HG03064 (cell line): ENCODE measurements around the gene ARHGAP21.

Experiments
- ATAC-seq: cut with Tn5 transposase; IDR thresholded peaks from one replicate; pipeline ENCODE4 v1.9.1; 2021; ENCODE audit warnings: low read depth; ENCODE audit not compliant: unreplicated experiment

ARHGAP21 gene

DNA sequence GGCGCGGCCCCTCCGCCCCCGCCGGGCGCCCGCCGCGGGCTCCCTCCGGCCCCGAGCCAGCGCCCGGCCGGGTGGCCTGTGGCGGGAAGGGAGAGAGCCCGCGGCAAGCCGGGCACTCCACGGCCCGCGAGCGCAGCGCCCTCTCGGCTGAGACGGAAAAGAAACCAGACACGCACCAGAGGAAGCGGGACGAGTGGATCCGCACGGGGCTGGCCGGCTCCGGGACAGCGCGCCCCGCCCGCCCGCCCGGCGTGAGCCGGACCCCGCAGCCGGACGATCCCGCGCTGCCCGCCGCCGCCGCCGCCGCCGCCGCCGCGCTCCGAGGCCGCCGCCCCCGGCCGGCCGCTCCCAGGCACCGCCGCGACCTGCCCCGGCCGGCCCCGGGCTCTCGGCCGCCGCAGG lies 300 bp downstream of the ARHGAP21 start:
- peak; percentile 25 for ATAC-seq

DNA sequence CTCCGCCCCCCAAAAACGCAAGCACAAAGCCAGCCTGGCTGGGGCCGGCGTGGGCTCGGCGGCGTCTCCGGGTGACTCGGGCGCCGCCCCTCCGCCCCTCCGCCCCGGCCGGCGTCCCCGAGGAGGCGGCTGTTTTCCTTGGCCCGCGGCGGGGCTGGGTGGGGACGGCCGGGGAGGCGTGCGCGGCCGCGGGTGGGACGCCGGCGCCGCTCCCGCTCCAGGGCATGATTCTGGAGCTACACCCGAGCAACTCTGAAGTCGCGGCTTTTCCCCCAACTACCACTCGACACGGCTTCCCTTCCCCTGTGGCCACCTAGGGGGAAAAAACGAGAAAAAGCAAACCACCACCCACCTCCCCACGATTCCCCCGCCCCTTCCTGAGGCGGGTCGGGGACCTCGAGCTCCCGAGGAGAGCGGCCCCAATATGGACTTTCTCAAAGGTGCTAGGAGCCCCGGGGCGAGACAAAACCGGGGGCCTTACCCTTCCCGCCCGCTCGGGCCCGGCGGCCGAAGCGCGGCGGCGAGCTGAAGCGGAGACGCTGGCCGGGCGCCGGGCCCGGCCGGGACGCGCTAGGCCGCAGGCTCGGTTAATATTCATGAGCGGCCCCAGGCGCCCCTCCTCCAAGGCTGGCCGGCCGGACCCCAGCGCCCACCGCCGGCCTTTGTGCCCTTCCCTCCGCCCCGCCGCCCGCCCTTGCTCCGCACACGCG lies 856 bp downstream of the ARHGAP21 start:
- ATAC-seq, result peak; percentile 22

DNA sequence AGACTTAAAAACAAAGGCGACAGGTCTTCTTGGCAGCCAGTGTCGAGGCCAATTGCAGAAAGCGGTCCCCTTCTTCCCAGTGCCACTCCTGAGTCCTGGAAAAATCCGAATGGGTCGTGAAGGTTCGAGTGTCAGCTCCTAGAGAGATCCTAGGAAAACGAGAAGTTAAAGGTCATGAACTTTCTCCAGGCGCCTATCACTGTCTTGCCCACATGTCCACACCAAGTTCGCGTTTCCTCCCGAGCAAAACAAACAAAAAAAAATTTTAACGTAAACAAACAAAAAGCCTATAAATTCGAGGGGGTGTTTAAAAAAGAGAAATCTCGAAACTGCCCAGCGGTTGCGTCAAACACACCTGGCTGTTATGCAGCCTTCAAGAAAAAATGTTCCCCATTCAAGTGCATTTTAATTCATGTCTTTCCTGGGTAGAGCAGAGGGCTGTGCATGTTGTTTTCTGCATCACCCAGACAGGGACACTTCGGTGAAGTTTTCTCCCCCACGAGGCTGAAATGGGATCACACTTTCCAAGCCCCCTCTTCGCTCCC lies 1.5 kb downstream of the ARHGAP21 start:
- peak; percentile 1 for ATAC-seq

- ATAC-seq, result no peak
Observed at GRCh38 chr10:24721229-24722106, 2.2 kb downstream of the ARHGAP21 start.

DNA sequence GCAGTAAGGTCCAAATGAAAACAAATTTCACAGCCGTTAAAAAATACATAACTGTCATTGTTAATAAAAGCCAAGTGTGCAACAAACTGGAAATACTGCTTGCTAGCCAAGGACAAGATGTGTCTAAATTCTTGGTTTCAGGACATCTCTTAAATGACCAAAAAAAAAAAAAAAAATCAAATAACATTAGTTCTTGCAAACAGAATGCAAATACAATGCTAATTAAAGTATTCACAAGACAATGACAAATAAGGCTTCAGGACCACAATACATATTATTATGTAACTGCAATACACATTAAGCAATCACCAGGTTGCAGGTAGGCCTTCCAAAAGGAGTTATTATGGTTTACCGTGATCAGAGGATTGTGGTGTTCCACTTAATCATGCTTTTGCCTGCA lies 3.6 kb downstream of the ARHGAP21 start:
- no peak for ATAC-seq

DNA sequence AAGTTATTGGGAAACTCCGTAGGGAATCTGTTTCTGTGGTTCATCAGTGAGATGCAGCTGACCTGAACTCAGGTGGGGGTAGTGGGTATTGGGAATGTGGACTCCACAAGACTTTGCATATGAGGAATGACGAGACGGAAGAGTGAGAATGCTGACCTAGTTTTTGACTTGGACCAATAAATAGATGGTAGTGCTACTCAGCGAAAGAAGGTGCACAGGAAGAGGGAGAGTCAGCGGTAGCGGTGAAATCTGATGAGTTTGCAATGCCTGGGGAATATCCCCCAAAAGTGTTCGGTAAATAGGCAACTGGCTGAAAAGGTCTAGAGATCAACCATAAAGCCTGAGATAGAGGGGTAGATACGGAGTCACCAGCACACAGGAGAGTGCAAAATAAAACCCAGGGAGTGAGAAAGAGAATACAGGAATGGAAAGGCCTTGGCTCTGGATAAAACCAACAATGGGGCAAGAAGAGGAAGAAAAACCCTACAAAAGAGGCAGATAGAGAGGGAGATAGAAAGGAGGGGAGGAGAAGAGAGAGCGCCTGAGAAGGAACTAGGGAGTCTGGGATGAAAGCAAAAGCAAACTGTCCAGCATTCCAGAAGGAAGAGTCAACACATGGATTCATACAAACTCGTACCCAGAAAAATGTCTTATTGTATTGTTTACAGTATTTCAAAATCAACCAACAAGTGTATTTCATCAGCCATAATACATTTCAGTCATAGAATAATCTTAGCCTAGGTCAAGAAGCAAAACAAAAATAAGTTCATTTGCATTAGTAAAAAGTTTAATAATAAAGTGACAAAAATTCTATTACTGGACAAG lies 5.4 kb downstream of the ARHGAP21 start:
- no peak for ATAC-seq

DNA sequence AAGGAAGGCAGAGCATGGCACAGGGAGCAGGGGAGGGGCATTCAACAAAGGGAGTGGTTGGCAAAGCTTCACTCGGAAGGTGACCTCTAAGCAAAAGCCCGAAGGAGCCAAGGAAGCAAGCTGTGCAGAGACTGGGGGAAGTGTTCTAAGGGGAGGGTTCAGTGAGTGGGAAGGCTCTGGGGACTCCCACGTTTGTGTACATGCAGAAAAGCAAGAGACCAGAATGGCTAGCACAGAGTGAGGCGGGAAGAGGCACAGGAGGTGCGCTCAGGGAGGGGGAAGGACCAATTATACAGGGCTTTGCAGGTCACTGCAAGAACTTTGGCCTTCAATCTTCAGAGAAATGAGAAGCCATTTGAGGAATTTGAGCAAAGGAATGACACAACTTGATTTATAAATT lies 7.4 kb downstream of the ARHGAP21 start:
- no peak for ATAC-seq

DNA sequence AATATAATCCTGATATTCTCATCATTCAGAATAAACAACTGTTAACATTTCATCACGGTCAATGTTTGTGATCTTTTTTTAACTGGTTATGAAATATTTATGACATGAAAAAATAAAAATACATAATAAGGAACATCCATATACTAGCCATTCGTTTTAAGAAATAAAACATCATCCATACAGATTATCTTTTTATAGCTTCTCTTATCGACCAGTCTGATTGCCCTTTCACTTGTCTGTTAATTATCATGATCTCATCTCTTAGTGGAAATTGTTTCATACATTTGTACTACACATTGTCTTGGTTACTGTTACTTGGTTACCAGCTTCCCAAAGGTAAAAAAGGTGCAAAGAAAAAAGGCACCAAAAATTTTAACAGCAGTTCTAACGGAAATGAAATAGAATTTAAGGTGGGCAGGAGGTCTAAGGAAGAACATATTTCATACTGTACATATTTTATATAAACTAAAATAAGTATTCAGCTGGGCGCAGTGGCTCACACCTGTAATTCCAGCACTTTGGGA lies 8.4 kb downstream of the ARHGAP21 start:
- no peak for ATAC-seq

GRCh38 chr10:24713086-24713485 lies 10.6 kb downstream of the ARHGAP21 start:
- no peak for ATAC-seq

DNA sequence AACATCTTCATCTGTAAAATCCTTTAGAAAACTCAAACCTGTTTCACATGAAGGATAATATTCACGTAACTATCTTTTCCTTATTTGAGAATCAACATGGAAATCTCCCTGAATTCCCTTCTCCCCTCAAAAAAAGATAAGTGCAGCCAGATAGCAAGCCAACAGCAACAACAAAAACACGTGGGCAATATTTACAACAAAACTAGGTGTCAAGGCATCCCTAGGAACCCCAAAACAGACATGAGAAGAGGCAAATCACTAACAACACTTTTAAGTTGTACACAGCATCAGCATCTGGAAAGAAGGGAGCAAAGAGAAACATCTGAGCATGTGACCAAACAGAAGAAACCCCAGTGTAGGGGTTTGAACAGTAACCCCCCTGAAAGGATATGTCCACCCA lies 12.2 kb downstream of the ARHGAP21 start:
- no peak for ATAC-seq

DNA sequence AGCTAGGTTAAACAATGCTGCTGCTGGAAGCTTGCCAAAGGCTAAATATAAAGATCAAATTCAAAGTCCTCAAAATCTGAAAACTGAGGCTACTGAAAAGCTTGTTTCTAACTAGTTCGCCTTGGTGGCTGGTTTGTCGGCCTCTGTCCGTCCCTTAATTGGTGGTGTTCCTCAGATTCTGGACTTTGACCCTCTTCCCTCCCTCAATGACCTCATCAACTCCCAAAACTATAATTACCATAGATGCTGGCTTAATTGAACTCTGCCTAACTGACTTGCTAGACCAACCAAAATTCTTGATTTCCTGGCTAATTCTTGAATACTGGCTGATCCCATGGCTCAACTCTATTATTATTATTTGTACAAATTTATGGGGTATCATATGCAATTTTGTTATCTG lies 15.6 kb downstream of the ARHGAP21 start:
- ATAC-seq, result no peak

DNA sequence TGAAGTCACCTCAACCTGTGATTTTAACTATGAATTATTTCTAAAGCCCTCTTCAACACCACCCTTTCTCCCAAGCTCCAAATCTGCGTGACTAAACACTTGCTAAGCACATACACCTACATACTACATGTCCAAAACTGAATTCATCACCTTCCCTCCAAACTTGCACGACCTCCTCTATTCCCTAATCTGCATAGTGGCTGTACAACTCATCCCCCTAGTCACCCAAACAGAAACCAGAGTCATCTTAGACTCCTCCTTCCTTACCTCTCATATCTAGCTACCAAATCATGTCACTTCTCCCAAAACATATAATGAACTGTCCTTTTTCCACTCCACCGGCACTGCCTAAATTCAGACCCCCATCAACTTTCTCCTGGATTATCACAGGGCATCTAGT lies 16.2 kb downstream of the ARHGAP21 start:
- ATAC-seq, result no peak

DNA sequence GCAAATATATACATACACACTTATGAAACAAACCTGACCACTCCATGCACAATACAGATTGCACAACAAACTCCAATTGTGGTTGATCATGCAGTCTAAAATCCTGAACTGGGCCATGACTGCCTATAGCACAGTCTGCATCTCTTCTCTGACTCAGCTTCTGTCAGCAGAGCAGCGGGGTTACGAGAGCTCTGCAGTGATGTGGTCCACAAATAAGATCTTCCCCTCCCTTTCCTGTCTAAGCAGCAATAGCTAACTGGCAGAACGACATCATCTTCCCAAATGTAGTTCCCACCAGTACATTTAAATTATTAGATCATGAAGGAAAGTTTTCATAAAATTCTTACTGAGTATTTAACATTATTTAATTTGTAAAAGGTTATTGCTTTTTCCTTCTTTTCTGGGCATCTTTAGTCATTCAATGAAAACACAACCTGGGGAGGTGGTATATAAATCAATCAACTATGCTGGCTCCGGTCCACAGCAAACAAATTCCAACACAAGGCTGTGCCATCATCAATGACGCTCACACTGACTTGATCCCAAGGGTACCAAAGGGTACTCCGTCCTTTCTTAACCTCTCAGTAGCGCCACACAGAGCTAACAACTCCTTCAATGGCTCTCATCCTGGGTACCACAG lies 17.1 kb downstream of the ARHGAP21 start:
- ATAC-seq, result no peak

DNA sequence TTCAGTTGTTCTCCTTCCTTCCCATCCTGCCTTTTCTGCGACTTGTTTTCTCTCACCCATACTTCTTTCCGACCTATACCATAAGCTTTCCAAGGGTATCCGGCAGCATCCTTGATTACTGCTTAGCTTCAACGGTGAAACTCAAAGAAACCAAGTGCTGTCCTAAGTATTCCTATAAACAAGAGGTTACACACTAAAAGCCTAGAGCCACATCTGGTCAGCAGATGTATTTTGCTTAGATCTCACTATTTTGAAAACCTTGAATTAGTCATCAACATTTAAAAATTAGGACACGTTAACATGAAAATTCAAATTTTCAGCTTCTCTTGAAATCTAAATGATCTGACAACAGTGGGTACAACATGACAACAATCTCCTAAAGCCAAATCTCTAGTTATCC lies 20.0 kb downstream of the ARHGAP21 start:
- ATAC-seq, result no peak

- peak; percentile 63 for ATAC-seq
Observed at GRCh38 chr10:24701447-24701846, 22.2 kb downstream of the ARHGAP21 start.

DNA sequence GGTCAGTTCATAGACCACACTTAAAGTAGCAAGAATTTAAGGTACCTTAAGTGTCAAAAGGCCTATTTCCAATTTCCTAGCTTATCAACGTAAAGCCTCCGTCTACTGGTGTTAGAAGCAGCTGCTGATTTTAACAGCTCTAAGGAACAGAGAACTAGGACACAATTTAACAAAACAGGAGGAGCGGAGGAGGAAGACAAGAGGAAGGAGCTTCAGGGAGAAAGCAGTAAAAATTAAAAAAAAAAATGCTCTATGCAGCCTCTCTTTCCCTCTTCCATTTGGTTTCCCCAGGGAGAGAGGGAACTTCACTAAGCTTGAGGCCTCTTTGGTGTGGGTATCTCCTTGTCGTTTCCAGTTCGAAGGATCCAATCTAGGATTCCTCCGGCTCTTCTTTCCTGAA lies 22.7 kb downstream of the ARHGAP21 start:
- ATAC-seq, result no peak

- ATAC-seq, result no peak
Observed at GRCh38 chr10:24698270-24698669, 25.4 kb downstream of the ARHGAP21 start.

- no peak for ATAC-seq
Observed at GRCh38 chr10:24697080-24697479, 26.6 kb downstream of the ARHGAP21 start.

- no peak for ATAC-seq
Observed at GRCh38 chr10:24695452-24695851, 28.2 kb downstream of the ARHGAP21 start.

DNA sequence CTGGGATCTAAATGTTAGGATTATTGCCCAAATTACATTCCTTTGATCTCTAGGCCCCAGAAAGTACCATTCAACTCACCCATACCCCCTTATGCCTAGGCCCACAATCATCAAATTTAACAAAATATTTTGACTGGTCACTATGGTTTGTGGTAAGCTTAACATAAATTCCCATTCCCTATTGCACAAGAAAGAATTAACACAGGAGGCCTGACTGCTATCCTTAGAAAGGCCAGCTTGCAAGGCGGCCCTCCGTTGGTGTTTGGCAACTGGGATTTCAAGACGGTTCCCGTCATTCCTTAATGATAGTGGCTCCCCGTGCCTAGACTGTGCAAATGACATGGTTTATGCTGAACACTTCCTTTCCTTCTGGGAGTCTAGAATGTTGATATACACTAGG lies 29.6 kb downstream of the ARHGAP21 start:
- ATAC-seq, result no peak
